Measurements from ENCODE around the gene ENO2.

- TF ChIP-seq CTCF (IDR thresholded peaks at IDR 0.05) (no peak), POLR2A (IDR thresholded peaks at IDR 0.05) (no peak)
Measured at GRCh38 chr12:6899427-6899826, 15.0 kb upstream of the ENO2 start.
